Fibroblast of lung (primary cell): ENCODE measurements around the gene B2M. TPM values are rescaled to one million over a fixed set of nuclear protein-coding genes. Genes with fewer than 3 reads are reported as not detected.

Experiments used
- DNase-seq, 2 donors: peaks; one replicate each; pipeline versions ENCODE4 v3.0.0 to v3.0.0-alpha.2; 2010; ENCODE audit warnings: low read depth in 2 of 2
- H2AFZ ChIP-seq: 2 replicates; pipeline ENCODE4 v1.5.1; 2012; ENCODE audit warnings: low read length, control low read depth, inconsistent platforms
- H3K27ac ChIP-seq: 2 replicates; pipeline ENCODE4 v1.5.1; 2011; ENCODE audit warnings: low read length, control low read depth; ENCODE audit not compliant: insufficient read depth
- H3K27me3 ChIP-seq: 2 replicates; pipeline ENCODE4 v1.5.1; 2011; ENCODE audit warnings: mild to moderate bottlenecking, low read length; ENCODE audit not compliant: control insufficient read depth, insufficient read depth
- H3K36me3 ChIP-seq: 2 replicates; pipeline ENCODE4 v1.5.1; 2011; ENCODE audit warnings: low read length; ENCODE audit not compliant: control insufficient read depth, insufficient read depth
- H3K4me1 ChIP-seq: 2 replicates; pipeline ENCODE4 v1.5.1; 2011; ENCODE audit warnings: low read length; ENCODE audit not compliant: control insufficient read depth, insufficient read depth; ENCODE audit errors: extremely low read depth
- H3K4me2 ChIP-seq: 2 replicates; pipeline ENCODE4 v1.5.1; 2011; ENCODE audit warnings: low read length, control low read depth; ENCODE audit not compliant: insufficient read depth; ENCODE audit errors: extremely low read depth
- H3K4me3 ChIP-seq, 4 experiments: fragments of 200-600 bp in 1 of 4; sonication (generic) in 1 of 4; replicated peaks in 1 of 4; 2 replicates each; pipeline ENCODE4 v1.5.1; 2011 to 2016; ENCODE audit warnings: low read length in 4 of 4, low read depth in 3 of 4, mild to moderate bottlenecking in 3 of 4, control low read depth in 2 of 4, inconsistent platforms in 1 of 4, mixed read lengths in 1 of 4; ENCODE audit not compliant: insufficient read depth in 1 of 4; ENCODE audit errors: control extremely low read depth in 1 of 4
- H3K79me2 ChIP-seq: 2 replicates; pipeline ENCODE4 v1.5.1; 2012; ENCODE audit warnings: mild to moderate bottlenecking, low read length, inconsistent platforms; ENCODE audit not compliant: control insufficient read depth, insufficient read depth
- H3K9ac ChIP-seq: 2 replicates; pipeline ENCODE4 v1.5.1; 2011; ENCODE audit warnings: mild to moderate bottlenecking, low read length, control low read depth; ENCODE audit not compliant: insufficient read depth
- H3K9me3 ChIP-seq: 2 replicates; pipeline ENCODE4 v1.5.1; 2012; ENCODE audit warnings: low read depth, low read length; ENCODE audit not compliant: control insufficient read depth, insufficient read depth
- H4K20me1 ChIP-seq: 2 replicates; pipeline ENCODE4 v1.5.1; 2011; ENCODE audit warnings: low read length; ENCODE audit not compliant: control insufficient read depth, insufficient read depth; ENCODE audit errors: extremely low read depth
- CTCF ChIP-seq, 2 donors: IDR thresholded peaks in 1 of 2; conservative IDR thresholded peaks in 1 of 2; 1 replicate in 1 of 2; 2 replicates in 1 of 2; pipeline ENCODE4 v1.5.1; 2011 to 2012; ENCODE audit warnings: low read length in 2 of 2, control low read depth in 1 of 2, inconsistent platforms in 1 of 2, low read depth in 1 of 2, mild to moderate bottlenecking in 1 of 2
- EZH2 ChIP-seq: IDR thresholded peaks from 2 replicates; pipeline ENCODE4 v1.5.1; 2012; ENCODE audit warnings: low read length, control low read depth, mild to moderate bottlenecking; ENCODE audit errors: missing control alignments
- polyA plus RNA-seq, 2 donors: library from polyadenylated mRNA; depleted of rRNA in 1 of 2; stranded (reverse) in 1 of 2; unstranded in 1 of 2; fragments of >200 nt; gene quantifications; 2 replicates each; pipeline ENCODE4 v1.2.1, GENCODE V29; 2011 to 2012; ENCODE audit warnings: missing spikeins in 1 of 2
- total RNA-seq: library from RNA; depleted of rRNA; stranded (reverse); fragments of >200 nt; gene quantifications from 2 replicates; pipeline ENCODE4 v1.2.1, GENCODE V29; 2014

Gene B2M
- total and polyA plus RNA-seq, 2 donors (not counting 1 experiment from before 2014, with no cell fraction given): 2,942 to 13,303 TPM

GRCh38 chr15:44763848-44764247 is 52.5 kb downstream of the B2M start:
- DNase-seq: no peak
- H3K9me3 ChIP-seq: no peaks in the 10 kb centered on the region
- no peaks in the 10 kb centered on the region for H3K79me2 ChIP-seq
- H3K4me2 ChIP-seq: no peak overlapping the region
- H4K20me1 ChIP-seq: no peaks in the 10 kb centered on the region
- H3K27ac ChIP-seq: no peak overlapping the region
- TF ChIP-seq CTCF (conservative IDR thresholded peaks at IDR 0.05 in 1 of 2, IDR thresholded peaks at IDR 0.05 in 1 of 2; ENCODE audit: low read depth in 1 of 2, low read length in 2 of 2) (no peak), EZH2 (no peak)
- no peaks in the 10 kb centered on the region for H3K36me3 ChIP-seq
- no peak overlapping the region for H2AFZ ChIP-seq
- no peak overlapping the region for H3K9ac ChIP-seq
- H3K4me1 ChIP-seq: no peaks in the 10 kb centered on the region
- no peak overlapping the region for H3K4me3 ChIP-seq
- H3K27me3 ChIP-seq: no peaks in the 10 kb centered on the region

- Histone ChIP-seq H3K27ac (no peak overlapping the region), H3K27me3 (no peaks in the 10 kb centered on the region), H3K4me1 (no peaks in the 10 kb centered on the region), H3K4me3 (no peak overlapping the region), H3K79me2 (no peaks in the 10 kb centered on the region), H3K9me3 (no peaks in the 10 kb centered on the region), H3K4me2 (no peak overlapping the region), H3K36me3 (no peaks in the 10 kb centered on the region), H3K9ac (no peak overlapping the region), H4K20me1 (no peaks in the 10 kb centered on the region), H2AFZ (no peak overlapping the region)
- DNase-seq: no peak
- TF ChIP-seq EZH2 (no peak), CTCF (conservative IDR thresholded peaks at IDR 0.05 in 1 of 2, IDR thresholded peaks at IDR 0.05 in 1 of 2; ENCODE audit: low read depth in 1 of 2, low read length in 2 of 2) (no peak)
Observed at GRCh38 chr15:44765036-44765435, 53.7 kb downstream of the B2M start.

Other genes with a start within 250 kb of the B2M start
- gene EIF3J, start 174.4 kb upstream of the B2M start, total RNA-seq: 33.9 and 34.8 TPM in 2 replicates
- 61.4 and 72.9 TPM in 2 replicates for gene EIF3J, start 174.4 kb upstream of the B2M start, polyA plus RNA-seq
- 79.1 and 95.9 TPM in 2 replicates for gene SPG11, start 47.9 kb upstream of the B2M start, total RNA-seq
- gene SPG11, start 47.9 kb upstream of the B2M start, polyA plus RNA-seq: 33.2 and 35.6 TPM in 2 replicates
- 0.77 and 1.3 TPM in 2 replicates for gene PATL2, start 194 bp upstream of the B2M start, total RNA-seq
- gene PATL2, start 194 bp upstream of the B2M start, polyA plus RNA-seq: 0.37 and 0.40 TPM in 2 replicates
- 23.6 and 40.1 TPM in 2 replicates for gene TRIM69, start 25.0 kb downstream of the B2M start, total RNA-seq
- gene TRIM69, start 25.0 kb downstream of the B2M start, polyA plus RNA-seq: 18.1 and 18.3 TPM in 2 replicates
- gene TERB2, start 245.2 kb downstream of the B2M start, total RNA-seq: not detected in 2 replicates
- gene TERB2, start 245.2 kb downstream of the B2M start, polyA plus RNA-seq: not detected in 2 replicates